ENCODE measurements around the gene COLEC12. TPM values are rescaled to one million over a fixed set of nuclear protein-coding genes. Genes with fewer than 3 reads are reported as not detected.

The COLEC12 gene
- total RNA-seq, 1 experiment from 2014 or later, result not detected

DNA sequence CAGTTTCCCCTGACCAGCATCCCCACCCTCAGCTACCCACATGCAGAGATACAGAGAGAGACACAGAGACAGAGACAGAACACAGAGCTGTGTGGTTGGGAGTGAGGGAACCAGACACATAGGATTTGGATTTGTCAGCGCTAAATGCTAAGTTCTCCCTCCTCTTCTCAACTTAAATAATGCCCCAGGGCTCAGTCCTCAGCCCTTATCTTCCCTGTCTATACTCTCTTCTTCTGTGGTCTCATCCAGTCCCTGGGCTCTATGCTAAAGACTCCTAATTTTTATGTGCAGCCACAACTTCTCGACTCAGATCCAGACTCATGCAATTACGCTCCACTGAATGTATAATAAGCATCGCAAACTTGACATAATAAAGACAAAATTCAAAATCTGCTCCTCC, 47.1 kb downstream of the COLEC12 start (continued):
- TF ChIP-seq, protein P1, sequence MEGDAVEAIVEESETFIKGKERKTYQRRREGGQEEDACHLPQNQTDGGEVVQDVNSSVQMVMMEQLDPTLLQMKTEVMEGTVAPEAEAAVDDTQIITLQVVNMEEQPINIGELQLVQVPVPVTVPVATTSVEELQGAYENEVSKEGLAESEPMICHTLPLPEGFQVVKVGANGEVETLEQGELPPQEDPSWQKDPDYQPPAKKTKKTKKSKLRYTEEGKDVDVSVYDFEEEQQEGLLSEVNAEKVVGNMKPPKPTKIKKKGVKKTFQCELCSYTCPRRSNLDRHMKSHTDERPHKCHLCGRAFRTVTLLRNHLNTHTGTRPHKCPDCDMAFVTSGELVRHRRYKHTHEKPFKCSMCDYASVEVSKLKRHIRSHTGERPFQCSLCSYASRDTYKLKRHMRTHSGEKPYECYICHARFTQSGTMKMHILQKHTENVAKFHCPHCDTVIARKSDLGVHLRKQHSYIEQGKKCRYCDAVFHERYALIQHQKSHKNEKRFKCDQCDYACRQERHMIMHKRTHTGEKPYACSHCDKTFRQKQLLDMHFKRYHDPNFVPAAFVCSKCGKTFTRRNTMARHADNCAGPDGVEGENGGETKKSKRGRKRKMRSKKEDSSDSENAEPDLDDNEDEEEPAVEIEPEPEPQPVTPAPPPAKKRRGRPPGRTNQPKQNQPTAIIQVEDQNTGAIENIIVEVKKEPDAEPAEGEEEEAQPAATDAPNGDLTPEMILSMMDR (IDR thresholded peaks at IDR 0.05 in 2 of 3, conservative IDR thresholded peaks at IDR 0.05 in 1 of 3; ENCODE audit: borderline replicate concordance in 1 of 3, insufficient read depth in 1 of 3, low read depth in 2 of 3, low read length in 2 of 3), result no peak
- no peak for TF ChIP-seq ZFX (IDR thresholded peaks at IDR 0.05)
- TF ChIP-seq EGR1 (IDR thresholded peaks at IDR 0.05; ENCODE audit: low read depth), result no peak
- no peak for TF ChIP-seq SRF (IDR thresholded peaks at IDR 0.05; ENCODE audit: low read depth)
- no peak for TF ChIP-seq EZH2 (IDR thresholded peaks at IDR 0.05)
- TF ChIP-seq FOSL1 (IDR thresholded peaks at IDR 0.05; ENCODE audit: low read depth), result no peak
- no peak for TF ChIP-seq ELF1 (IDR thresholded peaks at IDR 0.05; ENCODE audit: borderline replicate concordance, low read depth)
- TF ChIP-seq SP1 (IDR thresholded peaks at IDR 0.05; ENCODE audit: low read depth), result no peak
- no peak for TF ChIP-seq JUND (IDR thresholded peaks at IDR 0.05)
- TF ChIP-seq POLR2AphosphoS5 (IDR thresholded peaks at IDR 0.05; ENCODE audit: low read depth, low read length), result no peak
- TF ChIP-seq POLR2A (IDR thresholded peaks at IDR 0.05; ENCODE audit: borderline replicate concordance, extremely low read depth, insufficient read depth, insufficient read length), result no peak

DNA sequence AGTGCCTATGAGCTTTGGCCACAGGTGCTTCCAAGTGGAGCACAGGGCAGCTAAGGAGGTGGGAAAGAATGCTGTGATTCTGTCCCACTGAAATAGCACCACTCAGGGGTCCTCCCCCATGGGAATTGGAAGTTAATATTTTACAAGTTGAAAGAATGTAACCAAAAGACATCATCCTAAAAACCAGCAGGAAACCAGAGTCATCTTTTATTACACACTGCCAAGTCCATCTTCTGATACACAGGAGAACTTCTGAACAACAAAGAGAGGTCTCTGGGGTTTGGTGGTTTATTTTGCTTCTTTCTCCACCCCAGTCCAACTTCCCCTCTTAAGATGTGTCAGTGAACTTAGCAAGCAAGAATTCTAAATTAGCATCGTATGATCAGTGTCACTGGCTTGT, 47.7 kb downstream of the COLEC12 start:
- no peak overlapping the region for H2AFZ ChIP-seq (ENCODE audit: low read depth, low read length, poor library complexity, severe bottlenecking)
- ATAC-seq, result no peak
- no peak overlapping the region for H3K27ac ChIP-seq (ENCODE audit: low read depth, low read length)
- no peaks in the 10 kb centered on the region for H3K79me2 ChIP-seq (ENCODE audit: insufficient read depth, low read length)
- POLR2A ChIA-PET, result no interaction called here
- no peak overlapping the region for H3K4me3 ChIP-seq (replicated peaks in 1 of 2; ENCODE audit: low read depth in 1 of 2, low read length in 2 of 2)
- H3K9me3 ChIP-seq (ENCODE audit: control insufficient read depth in 1 of 2, insufficient read depth in 1 of 2, low read depth in 1 of 2, low read length in 2 of 2), result no peaks in the 10 kb centered on the region
- H4K20me1 ChIP-seq (ENCODE audit: insufficient read depth), result no peaks in the 10 kb centered on the region
- no peak for DNase-seq (ENCODE audit: low read depth, low spot score)
- BruUV-seq (replicated peaks), result no TSS peak
- peaks cover 15% of the 10 kb centered on the region; the same call in 1 of the 2 replicates for H3K27me3 ChIP-seq (ENCODE audit: insufficient read depth, low read length)
- H3K4me1 ChIP-seq (ENCODE audit: control insufficient read depth in 1 of 2, insufficient read depth in 2 of 2, low read length in 2 of 2), result peaks cover 0 to 10% of the 10 kb centered on the region in 2 experiments; a peak in 2 of 4 replicates
- H3K4me2 ChIP-seq (ENCODE audit: low read length), result no peak overlapping the region
- CTCF ChIA-PET, result no interaction called here
- no peaks in the 10 kb centered on the region for H3K36me3 ChIP-seq (ENCODE audit: control insufficient read depth in 1 of 2, insufficient read depth in 2 of 2, low read length in 2 of 2)
- intact Hi-C loops (cut with micrococcal nuclease), result loop anchor here (5.0 kb wide), 1 partner anchor 51 kb away; no protein-coding TSS in a partner anchor
- no peaks in the 10 kb centered on the region for H3K9me2 ChIP-seq (ENCODE audit: insufficient read depth)
- H3K9ac ChIP-seq (ENCODE audit: low read length), result no peak overlapping the region
- RAD21 ChIA-PET (ENCODE audit: low non-redundant PET in 1 of 2, low total read pairs in 2 of 2, uncharacterized antibody in 2 of 2, unreplicated experiment in 2 of 2), result no interaction called here
- TF ChIP-seq EZH2phosphoT487 (IDR thresholded peaks at IDR 0.05; ENCODE audit: borderline replicate concordance) (no peak), POLR2A (IDR thresholded peaks at IDR 0.05; ENCODE audit: borderline replicate concordance, extremely low read depth, insufficient read depth, insufficient read length) (no peak), SP1 (IDR thresholded peaks at IDR 0.05; ENCODE audit: low read depth) (no peak), RAD21 (IDR thresholded peaks at IDR 0.05; ENCODE audit: low read depth) (no peak), CEBPB (IDR thresholded peaks at IDR 0.05; ENCODE audit: low read depth) (no peak), ZFX (IDR thresholded peaks at IDR 0.05) (no peak), EZH2 (IDR thresholded peaks at IDR 0.05) (no peak), CBX3 (IDR thresholded peaks at IDR 0.05; ENCODE audit: low read depth) (no peak), FOSL1 (IDR thresholded peaks at IDR 0.05; ENCODE audit: low read depth) (no peak), ELF1 (IDR thresholded peaks at IDR 0.05; ENCODE audit: borderline replicate concordance, low read depth) (no peak), TCF7L2 (IDR thresholded peaks at IDR 0.05; ENCODE audit: borderline replicate concordance, extremely low read depth, insufficient read depth, insufficient read length) (no peak), SRF (IDR thresholded peaks at IDR 0.05; ENCODE audit: low read depth) (no peak), SIN3A (IDR thresholded peaks at IDR 0.05; ENCODE audit: low read depth) (no peak), EGR1 (IDR thresholded peaks at IDR 0.05; ENCODE audit: low read depth) (no peak), POLR2AphosphoS5 (IDR thresholded peaks at IDR 0.05; ENCODE audit: low read depth, low read length) (no peak), ZNF274 (IDR thresholded peaks at IDR 0.05; ENCODE audit: low read depth, low read length) (no peak)
- TF ChIP-seq, protein P2, sequence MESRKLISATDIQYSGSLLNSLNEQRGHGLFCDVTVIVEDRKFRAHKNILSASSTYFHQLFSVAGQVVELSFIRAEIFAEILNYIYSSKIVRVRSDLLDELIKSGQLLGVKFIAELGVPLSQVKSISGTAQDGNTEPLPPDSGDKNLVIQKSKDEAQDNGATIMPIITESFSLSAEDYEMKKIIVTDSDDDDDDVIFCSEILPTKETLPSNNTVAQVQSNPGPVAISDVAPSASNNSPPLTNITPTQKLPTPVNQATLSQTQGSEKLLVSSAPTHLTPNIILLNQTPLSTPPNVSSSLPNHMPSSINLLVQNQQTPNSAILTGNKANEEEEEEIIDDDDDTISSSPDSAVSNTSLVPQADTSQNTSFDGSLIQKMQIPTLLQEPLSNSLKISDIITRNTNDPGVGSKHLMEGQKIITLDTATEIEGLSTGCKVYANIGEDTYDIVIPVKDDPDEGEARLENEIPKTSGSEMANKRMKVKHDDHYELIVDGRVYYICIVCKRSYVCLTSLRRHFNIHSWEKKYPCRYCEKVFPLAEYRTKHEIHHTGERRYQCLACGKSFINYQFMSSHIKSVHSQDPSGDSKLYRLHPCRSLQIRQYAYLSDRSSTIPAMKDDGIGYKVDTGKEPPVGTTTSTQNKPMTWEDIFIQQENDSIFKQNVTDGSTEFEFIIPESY (IDR thresholded peaks at IDR 0.05; ENCODE audit: extremely low read depth, insufficient replicate concordance, low read length), result no peak

Measured in HCT116 (cell line).